Hepatocyte (in vitro differentiated cells): ENCODE data around the gene DKK3. TPM values are rescaled to one million over a fixed set of nuclear protein-coding genes. Genes with fewer than 3 reads are reported as not detected.

ENCODE experiments used
- DNase-seq: peaks from one replicate; pipeline ENCODE4 v3.0.0-alpha.2; 2016; ENCODE audit warnings: low spot score
- H2AFZ ChIP-seq: fragments of 200-600 bp; sonication (generic); 2 replicates; pipeline ENCODE4 v1.6.0; 2016; ENCODE audit warnings: antibody characterized with exemption, mild to moderate bottlenecking
- H3K27ac ChIP-seq: fragments of 200-600 bp; sonication (generic); 2 replicates; pipeline ENCODE4 v1.5.1; 2016; ENCODE audit warnings: mild to moderate bottlenecking
- H3K27me3 ChIP-seq: fragments of 200-600 bp; sonication (generic); 2 replicates; pipeline ENCODE4 v1.6.1; 2016
- H3K36me3 ChIP-seq: fragments of 200-600 bp; sonication (generic); replicated peaks from 2 replicates; pipeline ENCODE4 v1.5.1; 2016; ENCODE audit warnings: low read depth; ENCODE audit not compliant: insufficient read depth
- H3K4me1 ChIP-seq: fragments of 200-600 bp; sonication (generic); 2 replicates; pipeline ENCODE4 v1.5.1; 2016; ENCODE audit warnings: mild to moderate bottlenecking, moderate library complexity; ENCODE audit not compliant: insufficient read depth
- H3K4me2 ChIP-seq: fragments of 200-600 bp; sonication (generic); 2 replicates; pipeline ENCODE4 v1.6.0; 2016
- H3K4me3 ChIP-seq: fragments of 200-600 bp; sonication (generic); 2 replicates; pipeline ENCODE4 v1.5.1; 2016; ENCODE audit warnings: mild to moderate bottlenecking
- H3K79me2 ChIP-seq: fragments of 200-600 bp; sonication (generic); 2 replicates; pipeline ENCODE4 v1.6.0; 2017; ENCODE audit warnings: mild to moderate bottlenecking
- H3K9me2 ChIP-seq: fragments of 200-600 bp; sonication (generic); replicated peaks from 2 replicates; pipeline ENCODE4 v1.6.0; 2017; ENCODE audit warnings: mild to moderate bottlenecking; ENCODE audit not compliant: insufficient read depth
- H3K9me3 ChIP-seq: fragments of 200-600 bp; sonication (generic); 2 replicates; pipeline ENCODE4 v1.5.1; 2016; ENCODE audit warnings: low read depth, mild to moderate bottlenecking
- H4K20me1 ChIP-seq: fragments of 200-600 bp; sonication (generic); 2 replicates; pipeline ENCODE4 v1.6.0; 2016; ENCODE audit warnings: mild to moderate bottlenecking; ENCODE audit not compliant: insufficient read depth, poor library complexity, severe bottlenecking
- CTCF ChIP-seq: fragments of 200-600 bp; sonication (generic); IDR thresholded peaks from 2 replicates; pipeline ENCODE4 v1.5.1; 2016; ENCODE audit warnings: antibody characterized with exemption, mild to moderate bottlenecking; ENCODE audit not compliant: poor library complexity
- EZH2 ChIP-seq: fragments of 200-600 bp; sonication (generic); IDR thresholded peaks from 2 replicates; pipeline ENCODE4 v1.6.1; 2016; ENCODE audit warnings: antibody characterized with exemption, mild to moderate bottlenecking, borderline replicate concordance
- EZH2phosphoT487 ChIP-seq: fragments of 200-600 bp; sonication (generic); IDR thresholded peaks from one replicate; pipeline ENCODE4 v1.6.1; 2018; ENCODE audit warnings: antibody characterized with exemption, mild to moderate bottlenecking, low read depth, moderate library complexity; ENCODE audit not compliant: unreplicated experiment, severe bottlenecking
- WGBS: methylation state at CpG from one replicate; pipeline ENCODE4 v1.1.6; 2016; ENCODE audit warnings: low lambda C conversion rate; ENCODE audit errors: missing lambda C conversion rate; 5-methylcytosine and 5-hydroxymethylcytosine counted together
- polyA plus RNA-seq: library from polyadenylated mRNA; unstranded; fragments of >200 nt; fragmentation: Nextera tagmentation; extraction: Ambion mirVana; gene quantifications from 2 replicates; pipeline ENCODE4 v1.2.1, GENCODE V29; 2016
- total RNA-seq: library from RNA; depleted of rRNA; stranded (reverse); fragments of >200 nt; gene quantifications from 2 replicates; pipeline ENCODE4 v1.2.3, GENCODE V29; 2014

DKK3 gene
- total and polyA plus RNA-seq, 2 experiments from 2014 or later, result 64.3 to 71.3 TPM

- no peak overlapping the region for H3K4me3 ChIP-seq
- no peak for TF ChIP-seq EZH2phosphoT487
- H3K27ac ChIP-seq, result peak overlapping the region; percentile 75
- no peaks in the 10 kb centered on the region for H3K36me3 ChIP-seq
- no peak overlapping the region for H2AFZ ChIP-seq
- DNase-seq, result no peak
- no peaks in the 10 kb centered on the region for H4K20me1 ChIP-seq
- H3K4me2 ChIP-seq, result no peak overlapping the region
- H3K27me3 ChIP-seq, result no peaks in the 10 kb centered on the region
- H3K4me1 ChIP-seq, result peaks cover 24% of the 10 kb centered on the region
- WGBS, result 60% methylated on average over 11 of the region's 11 CpGs
- no peaks in the 10 kb centered on the region for H3K79me2 ChIP-seq
- H3K9me3 ChIP-seq, result no peaks in the 10 kb centered on the region
- no peaks in the 10 kb centered on the region for H3K9me2 ChIP-seq
Measured at GRCh38 chr11:11968511-11969280, 39.7 kb downstream of the DKK3 start.

DNA sequence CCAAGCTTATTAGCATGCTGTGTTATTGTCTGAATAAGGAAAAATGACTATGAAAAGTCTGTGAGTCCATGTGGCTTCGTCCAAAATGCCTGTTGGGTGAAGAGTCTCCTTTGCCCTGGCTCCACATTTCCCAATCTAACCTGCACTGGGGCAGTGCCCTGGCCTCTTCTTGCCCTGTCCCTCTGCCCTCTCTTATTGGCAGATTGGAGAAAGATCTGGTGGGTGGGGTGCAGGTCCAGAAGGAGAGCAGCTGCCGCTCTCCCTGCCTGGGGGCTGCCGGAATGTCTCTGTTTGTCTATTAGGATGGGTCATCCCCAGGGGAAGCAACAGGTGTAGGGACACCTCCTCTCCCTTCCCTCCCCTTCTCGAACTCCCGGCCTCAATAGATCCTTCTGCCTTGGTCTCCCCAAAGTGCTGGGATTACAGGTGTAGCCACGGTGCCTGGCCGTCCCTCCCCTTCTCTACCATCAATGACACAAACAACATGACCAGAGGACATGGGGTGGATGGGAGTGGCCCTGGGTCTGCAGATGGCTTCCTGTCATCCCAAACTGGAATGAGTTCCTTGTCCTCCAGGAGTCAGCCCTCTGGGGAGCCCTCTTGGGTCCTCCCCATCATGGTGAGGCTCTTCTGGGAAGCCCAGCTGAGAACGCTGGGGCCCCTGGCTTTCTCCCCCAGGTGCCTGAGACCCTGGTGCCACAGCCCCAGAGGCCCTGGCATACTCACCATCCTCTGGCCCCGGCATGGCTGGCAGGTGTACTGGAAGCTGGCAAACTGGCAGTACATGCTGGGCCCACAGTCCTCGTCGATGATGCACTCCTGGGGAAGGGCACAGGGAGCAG is 40.5 kb downstream of the DKK3 start:
- Histone ChIP-seq H3K9me3 (no peaks in the 10 kb centered on the region), H3K4me3 (no peak overlapping the region), H4K20me1 (no peaks in the 10 kb centered on the region), H3K4me1 (peaks cover 18% of the 10 kb centered on the region), H2AFZ (no peak overlapping the region), H3K79me2 (no peaks in the 10 kb centered on the region), H3K27me3 (no peaks in the 10 kb centered on the region), H3K36me3 (no peaks in the 10 kb centered on the region), H3K4me2 (no peak overlapping the region), H3K27ac (peak overlapping the region; percentile 43), H3K9me2 (no peaks in the 10 kb centered on the region)
- no peak for TF ChIP-seq EZH2phosphoT487
- TF ChIP-seq CTCF, result no peak
- TF ChIP-seq EZH2, result no peak
- WGBS, result 90% methylated on average over 11 of the region's 11 CpGs
- no peak for DNase-seq

- WGBS, result 69% methylated on average over 15 of the region's 15 CpGs
Measured at GRCh38 chr11:11966826-11967668, 41.4 kb downstream of the DKK3 start.

More at GRCh38 chr11:11966826-11967668, 41.4 kb downstream of the DKK3 start:
- no peaks in the 10 kb centered on the region for H3K27me3 ChIP-seq
- no peaks in the 10 kb centered on the region for H3K79me2 ChIP-seq
- no peaks in the 10 kb centered on the region for H3K36me3 ChIP-seq
- H3K27ac ChIP-seq, result no peak overlapping the region
- no peaks in the 10 kb centered on the region for H3K9me2 ChIP-seq
- H4K20me1 ChIP-seq, result no peaks in the 10 kb centered on the region
- peak; percentile 50 for TF ChIP-seq CTCF
- no peak for TF ChIP-seq EZH2
- no peaks in the 10 kb centered on the region for H3K9me3 ChIP-seq
- peak; percentile 74 for DNase-seq
- H2AFZ ChIP-seq, result no peak overlapping the region
- no peak overlapping the region for H3K4me3 ChIP-seq
- no peak overlapping the region for H3K4me2 ChIP-seq
- peaks cover 16% of the 10 kb centered on the region for H3K4me1 ChIP-seq
